Activated naive CD4-positive, alpha-beta T cell treated with anti-CD3 and anti-CD28 coated beads, Interleukin-2, amount 50 U/mL, for 24 hours (primary cell): ENCODE data around the gene ZP1.

ENCODE experiments used
- H3K27ac Mint-ChIP-seq: one replicate; pipeline ENCODE4 v1.8.0; 2021; ENCODE audit warnings: mild to moderate bottlenecking, mixed read lengths
- H3K27me3 Mint-ChIP-seq: one replicate; pipeline ENCODE4 v1.8.0; 2021; ENCODE audit warnings: mixed read lengths
- H3K36me3 Mint-ChIP-seq: one replicate; pipeline ENCODE4 v1.8.0; 2021; ENCODE audit warnings: mixed read lengths
- H3K4me1 Mint-ChIP-seq: one replicate; pipeline ENCODE4 v1.8.0; 2021; ENCODE audit warnings: mixed read lengths
- H3K4me3 Mint-ChIP-seq: one replicate; pipeline ENCODE4 v1.8.0; 2021; ENCODE audit warnings: mild to moderate bottlenecking, mixed read lengths
- H3K9me3 Mint-ChIP-seq: one replicate; pipeline ENCODE4 v1.8.0; 2021; ENCODE audit warnings: mixed read lengths

ZP1 gene

GRCh38 chr11:60840470-60841430, 26.6 kb upstream of the ZP1 start:
- H3K9me3 Mint-ChIP-seq = no peaks in the 10 kb centered on the region
- peaks cover 18% of the 10 kb centered on the region for H3K36me3 Mint-ChIP-seq
- peaks cover 40% of the 10 kb centered on the region for H3K4me1 Mint-ChIP-seq
- peak overlapping the region; percentile 54 for H3K4me3 Mint-ChIP-seq
- H3K27ac Mint-ChIP-seq = peak overlapping the region; percentile 77
- no peaks in the 10 kb centered on the region for H3K27me3 Mint-ChIP-seq

- no peaks in the 10 kb centered on the region for H3K9me3 Mint-ChIP-seq
- peak within 1 kb of the TSS; percentile 94 for H3K27ac Mint-ChIP-seq
- H3K27me3 Mint-ChIP-seq = no peaks in the 10 kb centered on the region
- H3K4me1 Mint-ChIP-seq = peaks cover 43% of the 10 kb centered on the region
- H3K4me3 Mint-ChIP-seq = peak within 1 kb of the TSS; percentile 98
- H3K36me3 Mint-ChIP-seq = peaks cover 18% of the 10 kb centered on the region
Measured at GRCh38 chr11:60841797-60842667, 25.3 kb upstream of the ZP1 start, which contains the start of gene CCDC86. Gene CCDC86, plus strand, starts transcription at chr11:60842113. Its CDS starts 12 bp downstream, at chr11:60842125.

- H3K4me1 Mint-ChIP-seq = peaks cover 43% of the 10 kb centered on the region
- no peaks in the 10 kb centered on the region for H3K27me3 Mint-ChIP-seq
- peaks cover 18% of the 10 kb centered on the region for H3K36me3 Mint-ChIP-seq
- peak overlapping the region; percentile 98 for H3K4me3 Mint-ChIP-seq
- no peaks in the 10 kb centered on the region for H3K9me3 Mint-ChIP-seq
- H3K27ac Mint-ChIP-seq = peak overlapping the region; percentile 94
Measured at GRCh38 chr11:60842668-60843600, 24.4 kb upstream of the ZP1 start.

- peaks cover 43% of the 10 kb centered on the region for H3K4me1 Mint-ChIP-seq
- H3K9me3 Mint-ChIP-seq = no peaks in the 10 kb centered on the region
- H3K4me3 Mint-ChIP-seq = peak overlapping the region; percentile 98
- H3K27ac Mint-ChIP-seq = peak overlapping the region; percentile 94
- peaks cover 23% of the 10 kb centered on the region for H3K36me3 Mint-ChIP-seq
- H3K27me3 Mint-ChIP-seq = no peaks in the 10 kb centered on the region
Measured at GRCh38 chr11:60844045-60844869, 23.1 kb upstream of the ZP1 start.

- Mint-ChIP-seq H3K4me3 (peak overlapping the region; percentile 98), H3K9me3 (no peaks in the 10 kb centered on the region), H3K27ac (no peak overlapping the region), H3K4me1 (peaks cover 43% of the 10 kb centered on the region), H3K36me3 (peaks cover 23% of the 10 kb centered on the region), H3K27me3 (no peaks in the 10 kb centered on the region)
Measured at GRCh38 chr11:60844870-60845221, 22.5 kb upstream of the ZP1 start.

- peak overlapping the region; percentile 62 for H3K27ac Mint-ChIP-seq
- peaks cover 26% of the 10 kb centered on the region for H3K36me3 Mint-ChIP-seq
- no peaks in the 10 kb centered on the region for H3K9me3 Mint-ChIP-seq
- peaks cover 42% of the 10 kb centered on the region for H3K4me1 Mint-ChIP-seq
- H3K27me3 Mint-ChIP-seq = no peaks in the 10 kb centered on the region
- H3K4me3 Mint-ChIP-seq = peak overlapping the region; percentile 98
Measured at GRCh38 chr11:60845338-60845737, 22.0 kb upstream of the ZP1 start.

GRCh38 chr11:60847281-60847680, 20.1 kb upstream of the ZP1 start:
- Mint-ChIP-seq H3K36me3 (peaks cover 34% of the 10 kb centered on the region), H3K9me3 (no peaks in the 10 kb centered on the region), H3K4me1 (peaks cover 27% of the 10 kb centered on the region), H3K4me3 (no peak overlapping the region), H3K27me3 (no peaks in the 10 kb centered on the region), H3K27ac (no peak overlapping the region)

- Mint-ChIP-seq H3K36me3 (peaks cover 34% of the 10 kb centered on the region), H3K27ac (no peak overlapping the region), H3K27me3 (no peaks in the 10 kb centered on the region), H3K4me3 (no peak overlapping the region), H3K9me3 (no peaks in the 10 kb centered on the region), H3K4me1 (peaks cover 27% of the 10 kb centered on the region)
Measured at GRCh38 chr11:60847896-60848295, 19.4 kb upstream of the ZP1 start.

GRCh38 chr11:60848714-60849151, 18.6 kb upstream of the ZP1 start:
- peaks cover 22% of the 10 kb centered on the region for H3K4me1 Mint-ChIP-seq
- H3K27me3 Mint-ChIP-seq = no peaks in the 10 kb centered on the region
- H3K27ac Mint-ChIP-seq = no peak overlapping the region
- H3K36me3 Mint-ChIP-seq = peaks cover 30% of the 10 kb centered on the region
- no peaks in the 10 kb centered on the region for H3K9me3 Mint-ChIP-seq
- H3K4me3 Mint-ChIP-seq = no peak overlapping the region

- Mint-ChIP-seq H3K36me3 (peaks cover 20% of the 10 kb centered on the region), H3K4me1 (peaks cover 11% of the 10 kb centered on the region), H3K27me3 (no peaks in the 10 kb centered on the region), H3K4me3 (no peak overlapping the region), H3K27ac (no peak overlapping the region), H3K9me3 (no peaks in the 10 kb centered on the region)
Measured at GRCh38 chr11:60849641-60850520, 17.5 kb upstream of the ZP1 start.

- H3K27me3 Mint-ChIP-seq = no peaks in the 10 kb centered on the region
- peaks cover 16% of the 10 kb centered on the region for H3K36me3 Mint-ChIP-seq
- no peak overlapping the region for H3K4me3 Mint-ChIP-seq
- no peak overlapping the region for H3K27ac Mint-ChIP-seq
- H3K9me3 Mint-ChIP-seq = no peaks in the 10 kb centered on the region
- peaks cover 4% of the 10 kb centered on the region for H3K4me1 Mint-ChIP-seq
Measured at GRCh38 chr11:60851327-60852104, 15.8 kb upstream of the ZP1 start.

- H3K4me3 Mint-ChIP-seq = no peak overlapping the region
- no peaks in the 10 kb centered on the region for H3K4me1 Mint-ChIP-seq
- no peak overlapping the region for H3K27ac Mint-ChIP-seq
- H3K9me3 Mint-ChIP-seq = no peaks in the 10 kb centered on the region
- peaks cover 16% of the 10 kb centered on the region for H3K36me3 Mint-ChIP-seq
- H3K27me3 Mint-ChIP-seq = no peaks in the 10 kb centered on the region
Measured at GRCh38 chr11:60852117-60852981, 15.0 kb upstream of the ZP1 start.
